Neural cell (in vitro differentiated cells): ENCODE results near the gene CREB3L1. TPM values are rescaled to one million over a fixed set of nuclear protein-coding genes. Genes with fewer than 3 reads are reported as not detected.
A peak's percentile ranks its signal among the peaks of the same experiment; 100 is the strongest.

Experiments
- H2AFZ ChIP-seq: fragments of 200-600, 300-800 bp; sonication (generic), shearing (Covaris generic); 2 replicates; pipeline ENCODE4 v1.6.0; 2014; ENCODE audit warnings: low read depth, mild to moderate bottlenecking, antibody characterized with exemption, low read length, moderate library complexity
- H3F3A ChIP-seq: fragments of 200-600 bp; shearing (Covaris generic); 2 replicates; pipeline ENCODE4 v1.6.1; 2016; ENCODE audit warnings: mild to moderate bottlenecking, moderate library complexity, mixed read lengths, antibody characterized with exemption, low read length; ENCODE audit not compliant: insufficient read depth, poor library complexity, severe bottlenecking
- H3K27ac ChIP-seq: fragments of 200-600, 300-800 bp; sonication (generic), shearing (Covaris generic); 2 replicates; pipeline ENCODE4 v1.5.1; 2014; ENCODE audit warnings: mild to moderate bottlenecking, low read length, moderate library complexity
- H3K27me3 ChIP-seq: fragments of 300-800, 200-600 bp; sonication (generic), shearing (Covaris generic); 2 replicates; pipeline ENCODE4 v1.6.0; 2014; ENCODE audit warnings: mild to moderate bottlenecking, low read depth, low read length, moderate library complexity; ENCODE audit not compliant: insufficient read depth
- H3K36me3 ChIP-seq: fragments of 300-800, 200-600 bp; sonication (generic), shearing (Covaris generic); 2 replicates; pipeline ENCODE4 v1.5.1; 2014; ENCODE audit warnings: mild to moderate bottlenecking, antibody characterized with exemption, low read length, moderate library complexity; ENCODE audit not compliant: insufficient read depth
- H3K4me2 ChIP-seq: fragments of 300-800, 200-600 bp; sonication (generic), shearing (Covaris generic); 2 replicates; pipeline ENCODE4 v1.6.0; 2014; ENCODE audit warnings: mild to moderate bottlenecking, low read length
- H3K4me3 ChIP-seq: fragments of 300-800, 200-600 bp; sonication (generic), shearing (Covaris generic); 2 replicates; pipeline ENCODE4 v1.5.1; 2014; ENCODE audit warnings: mild to moderate bottlenecking, low read length, moderate library complexity
- H3K79me2 ChIP-seq: fragments of 200-600 bp; shearing (Covaris generic); replicated peaks from 2 replicates; pipeline ENCODE4 v1.6.0; 2014; ENCODE audit warnings: mild to moderate bottlenecking, low read length, moderate library complexity; ENCODE audit not compliant: insufficient read depth
- H3K9ac ChIP-seq: fragments of 300-800, 200-600 bp; sonication (generic), shearing (Covaris generic); 2 replicates; pipeline ENCODE4 v1.6.1; 2016; ENCODE audit warnings: mild to moderate bottlenecking, low read length, mixed read lengths
- H3K9me2 ChIP-seq: fragments of 200-600 bp; shearing (Covaris generic); 2 replicates; pipeline ENCODE4 v1.6.1; 2016; ENCODE audit warnings: mild to moderate bottlenecking, low read length, mixed read lengths; ENCODE audit not compliant: insufficient read depth
- H3K9me3 ChIP-seq: fragments of 200-600, 300-800 bp; sonication (generic), shearing (Covaris generic); 2 replicates; pipeline ENCODE4 v1.6.1; 2016; ENCODE audit warnings: mild to moderate bottlenecking, mixed run types, low read length, moderate library complexity, mixed read lengths
- H4K20me1 ChIP-seq: fragments of 200-600 bp; shearing (Covaris generic); 2 replicates; pipeline ENCODE4 v1.6.1; 2016; ENCODE audit warnings: mild to moderate bottlenecking, mixed run types; ENCODE audit not compliant: insufficient read depth
- EP300 ChIP-seq: fragments of 450-650 bp; conservative IDR thresholded peaks from 2 replicates; pipeline ENCODE4 v1.6.1; 2014; ENCODE audit warnings: antibody characterized with exemption, mild to moderate bottlenecking, moderate library complexity; ENCODE audit not compliant: poor library complexity, severe bottlenecking
- EZH2 ChIP-seq: fragments of 200-600, 300-800 bp; shearing (Covaris generic), sonication (generic); IDR thresholded peaks from 2 replicates; pipeline ENCODE4 v1.6.1; 2014; ENCODE audit warnings: antibody characterized with exemption, low read length, borderline replicate concordance, mild to moderate bottlenecking; ENCODE audit not compliant: insufficient read depth, poor library complexity, severe bottlenecking
- MXI1 ChIP-seq: fragments of 450-650 bp; conservative IDR thresholded peaks from 2 replicates; pipeline ENCODE4 v1.6.1; 2014; ENCODE audit warnings: antibody characterized with exemption, mild to moderate bottlenecking; ENCODE audit not compliant: poor library complexity, severe bottlenecking
- POLR2AphosphoS5 ChIP-seq: IDR thresholded peaks from 2 replicates; pipeline ENCODE4 v1.6.1; 2012
- RAD21 ChIP-seq: fragments of 450-650 bp; conservative IDR thresholded peaks from 2 replicates; pipeline ENCODE4 v1.6.1; 2014; ENCODE audit warnings: antibody characterized with exemption, mild to moderate bottlenecking, moderate library complexity
- SMC3 ChIP-seq: fragments of 450-650 bp; conservative IDR thresholded peaks from 2 replicates; pipeline ENCODE4 v1.6.1; 2014; ENCODE audit warnings: antibody characterized with exemption, mild to moderate bottlenecking, moderate library complexity; ENCODE audit not compliant: poor library complexity
- TAF1 ChIP-seq: IDR thresholded peaks from 2 replicates; pipeline ENCODE4 v1.6.1; 2012; ENCODE audit warnings: low read depth
- polyA plus RNA-seq: library from polyadenylated mRNA; depleted of rRNA; stranded (reverse); fragments of >200 nt; gene quantifications from 2 replicates; pipeline ENCODE4 v1.2.3, GENCODE V29; 2014
- TF ChIP-seq, protein P1 (sequence below): fragments of 450-650 bp; IDR thresholded peaks from 2 replicates; pipeline ENCODE4 v1.5.1; 2014; ENCODE audit warnings: antibody characterized with exemption, mild to moderate bottlenecking, moderate library complexity; ENCODE audit not compliant: poor library complexity, severe bottlenecking
- TF ChIP-seq, protein P2 (sequence below): IDR thresholded peaks from 2 replicates; pipeline ENCODE4 v1.6.1; 2012; ENCODE audit warnings: borderline replicate concordance

Gene CREB3L1
- polyA plus RNA-seq, 1 donor from 2014 or later: not detected

DNA sequence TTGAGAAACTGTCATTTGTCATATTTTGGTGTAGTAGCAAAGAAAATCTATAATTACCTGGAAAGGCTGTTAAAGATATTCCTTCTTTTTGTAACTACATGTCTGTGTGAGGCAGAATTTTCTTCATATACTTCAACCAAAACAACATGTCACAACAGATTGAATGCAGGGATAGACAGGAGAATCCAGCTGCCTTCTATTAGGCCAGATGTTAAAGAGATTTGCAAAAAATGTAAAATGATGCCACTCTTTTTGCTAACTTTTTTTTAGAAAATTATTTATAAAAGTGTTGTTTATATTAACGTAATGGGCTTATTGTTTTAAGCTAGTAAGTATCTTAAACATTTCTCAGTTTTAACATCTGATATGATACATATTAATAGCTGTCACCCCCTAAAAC is 82.5 kb downstream of the CREB3L1 start:
- H4K20me1 ChIP-seq: no peaks in the 10 kb centered on the region
- H3K79me2 ChIP-seq: peaks cover 3% of the 10 kb centered on the region

DNA sequence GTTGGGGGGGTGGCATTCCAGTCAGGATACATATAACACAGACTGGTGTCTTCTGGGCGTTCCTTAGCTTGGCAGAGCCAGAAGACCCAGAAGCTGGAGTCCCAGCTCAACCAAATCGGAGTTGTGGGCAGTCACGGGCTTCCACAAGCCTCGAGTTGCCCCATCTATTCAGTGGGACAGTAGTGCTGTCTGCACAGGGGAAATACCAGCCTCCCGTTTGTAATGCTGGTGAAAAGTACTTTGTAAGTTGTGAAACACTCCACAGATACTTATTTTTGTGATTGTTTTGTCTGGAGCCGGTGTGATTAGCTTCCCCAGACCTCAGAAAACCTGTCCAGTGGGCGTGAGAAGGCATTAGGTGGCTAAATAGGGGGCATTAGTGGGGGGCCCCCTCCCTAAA is 83.4 kb downstream of the CREB3L1 start:
- peak overlapping the region; percentile 39 for H3K9ac ChIP-seq

More for the DNA sequence above, 82.5 kb downstream of the CREB3L1 start:
- TF ChIP-seq, protein P1, sequence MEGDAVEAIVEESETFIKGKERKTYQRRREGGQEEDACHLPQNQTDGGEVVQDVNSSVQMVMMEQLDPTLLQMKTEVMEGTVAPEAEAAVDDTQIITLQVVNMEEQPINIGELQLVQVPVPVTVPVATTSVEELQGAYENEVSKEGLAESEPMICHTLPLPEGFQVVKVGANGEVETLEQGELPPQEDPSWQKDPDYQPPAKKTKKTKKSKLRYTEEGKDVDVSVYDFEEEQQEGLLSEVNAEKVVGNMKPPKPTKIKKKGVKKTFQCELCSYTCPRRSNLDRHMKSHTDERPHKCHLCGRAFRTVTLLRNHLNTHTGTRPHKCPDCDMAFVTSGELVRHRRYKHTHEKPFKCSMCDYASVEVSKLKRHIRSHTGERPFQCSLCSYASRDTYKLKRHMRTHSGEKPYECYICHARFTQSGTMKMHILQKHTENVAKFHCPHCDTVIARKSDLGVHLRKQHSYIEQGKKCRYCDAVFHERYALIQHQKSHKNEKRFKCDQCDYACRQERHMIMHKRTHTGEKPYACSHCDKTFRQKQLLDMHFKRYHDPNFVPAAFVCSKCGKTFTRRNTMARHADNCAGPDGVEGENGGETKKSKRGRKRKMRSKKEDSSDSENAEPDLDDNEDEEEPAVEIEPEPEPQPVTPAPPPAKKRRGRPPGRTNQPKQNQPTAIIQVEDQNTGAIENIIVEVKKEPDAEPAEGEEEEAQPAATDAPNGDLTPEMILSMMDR: no peak
- TF ChIP-seq, protein P2, sequence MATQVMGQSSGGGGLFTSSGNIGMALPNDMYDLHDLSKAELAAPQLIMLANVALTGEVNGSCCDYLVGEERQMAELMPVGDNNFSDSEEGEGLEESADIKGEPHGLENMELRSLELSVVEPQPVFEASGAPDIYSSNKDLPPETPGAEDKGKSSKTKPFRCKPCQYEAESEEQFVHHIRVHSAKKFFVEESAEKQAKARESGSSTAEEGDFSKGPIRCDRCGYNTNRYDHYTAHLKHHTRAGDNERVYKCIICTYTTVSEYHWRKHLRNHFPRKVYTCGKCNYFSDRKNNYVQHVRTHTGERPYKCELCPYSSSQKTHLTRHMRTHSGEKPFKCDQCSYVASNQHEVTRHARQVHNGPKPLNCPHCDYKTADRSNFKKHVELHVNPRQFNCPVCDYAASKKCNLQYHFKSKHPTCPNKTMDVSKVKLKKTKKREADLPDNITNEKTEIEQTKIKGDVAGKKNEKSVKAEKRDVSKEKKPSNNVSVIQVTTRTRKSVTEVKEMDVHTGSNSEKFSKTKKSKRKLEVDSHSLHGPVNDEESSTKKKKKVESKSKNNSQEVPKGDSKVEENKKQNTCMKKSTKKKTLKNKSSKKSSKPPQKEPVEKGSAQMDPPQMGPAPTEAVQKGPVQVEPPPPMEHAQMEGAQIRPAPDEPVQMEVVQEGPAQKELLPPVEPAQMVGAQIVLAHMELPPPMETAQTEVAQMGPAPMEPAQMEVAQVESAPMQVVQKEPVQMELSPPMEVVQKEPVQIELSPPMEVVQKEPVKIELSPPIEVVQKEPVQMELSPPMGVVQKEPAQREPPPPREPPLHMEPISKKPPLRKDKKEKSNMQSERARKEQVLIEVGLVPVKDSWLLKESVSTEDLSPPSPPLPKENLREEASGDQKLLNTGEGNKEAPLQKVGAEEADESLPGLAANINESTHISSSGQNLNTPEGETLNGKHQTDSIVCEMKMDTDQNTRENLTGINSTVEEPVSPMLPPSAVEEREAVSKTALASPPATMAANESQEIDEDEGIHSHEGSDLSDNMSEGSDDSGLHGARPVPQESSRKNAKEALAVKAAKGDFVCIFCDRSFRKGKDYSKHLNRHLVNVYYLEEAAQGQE: no peak
- TF ChIP-seq MXI1: no peak
- no peaks in the 10 kb centered on the region for H3F3A ChIP-seq
- no peaks in the 10 kb centered on the region for H3K36me3 ChIP-seq
- no peak overlapping the region for H3K4me2 ChIP-seq
- no peak overlapping the region for H2AFZ ChIP-seq
- no peaks in the 10 kb centered on the region for H3K27me3 ChIP-seq
- H3K27ac ChIP-seq: no peak overlapping the region
- no peaks in the 10 kb centered on the region for H3K9me3 ChIP-seq
- H3K9me2 ChIP-seq: no peaks in the 10 kb centered on the region
- no peak overlapping the region for H3K9ac ChIP-seq
- H3K4me3 ChIP-seq: no peak overlapping the region

More for the DNA sequence above, 83.4 kb downstream of the CREB3L1 start:
- H3K9me3 ChIP-seq: no peaks in the 10 kb centered on the region
- no peak overlapping the region for H3K4me2 ChIP-seq
- peak overlapping the region; percentile 21 for H3K4me3 ChIP-seq
- H2AFZ ChIP-seq: no peak overlapping the region
- peaks cover 3% of the 10 kb centered on the region for H3K79me2 ChIP-seq
- TF ChIP-seq EP300: no peak
- TF ChIP-seq, protein P2: no peak
- TF ChIP-seq, protein P1: no peak
- no peak for TF ChIP-seq SMC3
- TF ChIP-seq TAF1: no peak
- TF ChIP-seq MXI1: no peak
- TF ChIP-seq POLR2AphosphoS5: no peak
- no peak for TF ChIP-seq RAD21
- no peak for TF ChIP-seq EZH2
- H4K20me1 ChIP-seq: no peaks in the 10 kb centered on the region
- no peaks in the 10 kb centered on the region for H3K27me3 ChIP-seq
- no peaks in the 10 kb centered on the region for H3K9me2 ChIP-seq
- H3F3A ChIP-seq: no peaks in the 10 kb centered on the region
- H3K27ac ChIP-seq: no peak overlapping the region
- no peaks in the 10 kb centered on the region for H3K36me3 ChIP-seq
